GM23248 (cell line): ENCODE results near the gene GPRIN1. TPM values are rescaled to one million over a fixed set of nuclear protein-coding genes. Genes with fewer than 3 reads are reported as not detected.

Source experiments
- DNase-seq: peaks from one replicate; pipeline ENCODE4 v3.0.0-alpha.2; 2015
- H2AFZ ChIP-seq: fragments of 200-600 bp; sonication (generic); 2 replicates; pipeline ENCODE4 v1.6.1; 2016; ENCODE audit warnings: antibody characterized with exemption
- H3F3A ChIP-seq: fragments of 200-600 bp; sonication (generic); 2 replicates; pipeline ENCODE4 v1.6.1; 2016; ENCODE audit warnings: mild to moderate bottlenecking, antibody characterized with exemption, mixed run types; ENCODE audit not compliant: insufficient read depth
- H3K27ac ChIP-seq: fragments of 200-600 bp; sonication (generic); 2 replicates; pipeline ENCODE4 v1.5.1; 2016; ENCODE audit warnings: mild to moderate bottlenecking
- H3K27me3 ChIP-seq: fragments of 200-600 bp; sonication (generic); replicated peaks from 2 replicates; pipeline ENCODE4 v1.6.1; 2016; ENCODE audit warnings: mild to moderate bottlenecking; ENCODE audit not compliant: insufficient read depth
- H3K36me3 ChIP-seq: fragments of 200-600 bp; sonication (generic); 2 replicates; pipeline ENCODE4 v1.6.1; 2016; ENCODE audit warnings: low read depth, mild to moderate bottlenecking
- H3K4me1 ChIP-seq: fragments of 200-600 bp; sonication (generic); 2 replicates; pipeline ENCODE4 v1.6.1; 2016; ENCODE audit warnings: mild to moderate bottlenecking; ENCODE audit not compliant: insufficient read depth
- H3K4me2 ChIP-seq: fragments of 200-600 bp; sonication (generic); one replicate; pipeline ENCODE4 v1.6.1; 2016; ENCODE audit warnings: mild to moderate bottlenecking; ENCODE audit not compliant: unreplicated experiment
- H3K4me3 ChIP-seq: fragments of 200-600 bp; sonication (generic); 2 replicates; pipeline ENCODE4 v1.5.1; 2016; ENCODE audit warnings: mild to moderate bottlenecking
- H3K79me2 ChIP-seq: fragments of 200-600 bp; sonication (generic); 2 replicates; pipeline ENCODE4 v1.6.1; 2016; ENCODE audit warnings: mild to moderate bottlenecking; ENCODE audit not compliant: insufficient read depth
- H3K9ac ChIP-seq: fragments of 200-600 bp; sonication (generic); 2 replicates; pipeline ENCODE4 v1.6.1; 2016; ENCODE audit warnings: mild to moderate bottlenecking
- H3K9me2 ChIP-seq: fragments of 200-600 bp; sonication (generic); 2 replicates; pipeline ENCODE4 v1.6.1; 2016; ENCODE audit warnings: mixed run types, mild to moderate bottlenecking, moderate library complexity; ENCODE audit not compliant: insufficient read depth
- H3K9me3 ChIP-seq: fragments of 200-600 bp; sonication (generic); one replicate; pipeline ENCODE4 v1.6.1; 2017; ENCODE audit warnings: low read depth
- H4K20me1 ChIP-seq: fragments of 200-600 bp; sonication (generic); 2 replicates; pipeline ENCODE4 v1.6.0; 2016; ENCODE audit not compliant: insufficient read depth
- EZH2 ChIP-seq: fragments of 200-600 bp; sonication (generic); IDR thresholded peaks from 2 replicates; pipeline ENCODE4 v1.6.1; 2018; ENCODE audit warnings: antibody characterized with exemption, mild to moderate bottlenecking; ENCODE audit not compliant: insufficient read depth, poor library complexity, severe bottlenecking
- EZH2phosphoT487 ChIP-seq: fragments of 200-600 bp; sonication (generic); IDR thresholded peaks from 2 replicates; pipeline ENCODE4 v1.6.1; 2018; ENCODE audit warnings: antibody characterized with exemption, moderate library complexity, mild to moderate bottlenecking, low read depth; ENCODE audit not compliant: insufficient read depth
- WGBS, 2 experiments: methylation state at CpG; one replicate each; pipeline ENCODE4 v1.1.6; 2015 to 2017; ENCODE audit warnings: low lambda C conversion rate in 2 of 2, low coverage in 1 of 2; ENCODE audit errors: missing lambda C conversion rate in 2 of 2; 5-methylcytosine and 5-hydroxymethylcytosine counted together
- in situ Hi-C: fragments of 300-500 bp; cut with MboI; formaldehyde crosslinking; loops from 2 replicates; pipeline ENCODE4 v1.15.0; 2020
- polyA plus RNA-seq: library from polyadenylated mRNA; unstranded; fragments of >200 nt; fragmentation: Nextera tagmentation; extraction: Ambion mirVana; gene quantifications from 2 replicates; pipeline ENCODE4 v1.2.1, GENCODE V29; 2016
- total RNA-seq: library from RNA; depleted of rRNA; stranded (reverse); fragments of >200 nt; shearing (Covaris generic); gene quantifications from 2 replicates; pipeline ENCODE4 v1.2.3, GENCODE V29; 2014

The GPRIN1 gene
- total and polyA plus RNA-seq, 2 experiments from 2014 or later, result 1.2 to 4.8 TPM

DNA sequence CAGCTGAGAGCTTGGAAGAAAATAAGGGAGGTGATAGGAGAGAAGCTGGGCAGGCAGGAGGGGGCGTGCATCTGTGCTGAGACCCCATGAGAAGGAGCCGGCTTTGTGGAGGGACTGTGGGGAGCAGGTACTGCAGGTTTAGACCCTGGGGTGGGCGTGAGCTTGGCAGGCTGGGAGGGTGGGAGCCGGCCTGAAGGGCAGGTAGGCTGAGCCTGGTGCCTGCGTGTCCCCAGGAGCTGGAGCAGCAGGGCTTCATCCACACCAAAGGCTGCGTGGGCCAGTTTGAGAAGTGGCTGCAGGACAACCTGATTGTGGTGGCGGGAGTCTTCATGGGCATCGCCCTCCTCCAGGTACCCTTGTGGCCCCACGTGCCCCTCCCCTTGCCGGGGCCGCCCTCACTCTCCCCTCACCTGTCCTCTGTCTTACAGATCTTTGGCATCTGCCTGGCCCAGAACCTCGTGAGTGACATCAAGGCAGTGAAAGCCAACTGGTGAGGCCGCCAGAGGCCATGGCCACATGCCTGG is 46.6 kb upstream of the GPRIN1 start:
- Histone ChIP-seq H3F3A (peaks cover 16% of the 10 kb centered on the region), H3K27me3 (no peaks in the 10 kb centered on the region), H3K9me3 (no peaks in the 10 kb centered on the region), H3K9me2 (no peaks in the 10 kb centered on the region), H3K9ac (no peak overlapping the region), H3K4me1 (peaks cover 13% of the 10 kb centered on the region), H3K4me2 (no peak overlapping the region), H3K79me2 (no peaks in the 10 kb centered on the region), H3K36me3 (0 out of 2 replicates have a peak, but pooled peaks cover 8% of the 10 kb centered on the region), H3K27ac (no peak overlapping the region), H3K4me3 (no peak overlapping the region), H4K20me1 (no peaks in the 10 kb centered on the region; the same call in 1 of the 2 replicates), H2AFZ (no peak overlapping the region)
- no peak for TF ChIP-seq EZH2phosphoT487
- no peak for TF ChIP-seq EZH2
- 83 to 91% methylated on average over 9 to 13 of the region's 13 CpGs for WGBS, 2 experiments
- in situ Hi-C loops, result no loop called here
- no peak for DNase-seq

DNA sequence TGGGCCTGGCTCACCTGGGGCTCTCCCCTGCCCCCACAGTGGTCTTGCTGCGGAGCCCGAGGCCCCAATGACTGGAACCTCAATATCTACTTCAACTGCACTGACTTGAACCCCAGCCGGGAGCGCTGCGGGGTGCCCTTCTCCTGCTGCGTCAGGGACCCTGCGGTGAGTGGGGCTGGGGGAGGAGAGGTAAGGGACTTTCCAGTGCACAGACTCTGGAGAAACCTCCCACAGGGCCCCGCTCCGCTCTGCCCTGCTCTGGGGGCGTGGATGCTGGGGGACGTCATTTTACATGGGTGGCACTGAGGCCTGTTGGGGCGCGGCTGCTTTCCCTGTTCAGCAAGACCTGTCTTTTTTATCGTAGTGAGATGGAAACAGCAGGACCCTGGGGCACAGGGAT is 44.9 kb upstream of the GPRIN1 start:
- TF ChIP-seq EZH2 (no peak), EZH2phosphoT487 (no peak)

DNA sequence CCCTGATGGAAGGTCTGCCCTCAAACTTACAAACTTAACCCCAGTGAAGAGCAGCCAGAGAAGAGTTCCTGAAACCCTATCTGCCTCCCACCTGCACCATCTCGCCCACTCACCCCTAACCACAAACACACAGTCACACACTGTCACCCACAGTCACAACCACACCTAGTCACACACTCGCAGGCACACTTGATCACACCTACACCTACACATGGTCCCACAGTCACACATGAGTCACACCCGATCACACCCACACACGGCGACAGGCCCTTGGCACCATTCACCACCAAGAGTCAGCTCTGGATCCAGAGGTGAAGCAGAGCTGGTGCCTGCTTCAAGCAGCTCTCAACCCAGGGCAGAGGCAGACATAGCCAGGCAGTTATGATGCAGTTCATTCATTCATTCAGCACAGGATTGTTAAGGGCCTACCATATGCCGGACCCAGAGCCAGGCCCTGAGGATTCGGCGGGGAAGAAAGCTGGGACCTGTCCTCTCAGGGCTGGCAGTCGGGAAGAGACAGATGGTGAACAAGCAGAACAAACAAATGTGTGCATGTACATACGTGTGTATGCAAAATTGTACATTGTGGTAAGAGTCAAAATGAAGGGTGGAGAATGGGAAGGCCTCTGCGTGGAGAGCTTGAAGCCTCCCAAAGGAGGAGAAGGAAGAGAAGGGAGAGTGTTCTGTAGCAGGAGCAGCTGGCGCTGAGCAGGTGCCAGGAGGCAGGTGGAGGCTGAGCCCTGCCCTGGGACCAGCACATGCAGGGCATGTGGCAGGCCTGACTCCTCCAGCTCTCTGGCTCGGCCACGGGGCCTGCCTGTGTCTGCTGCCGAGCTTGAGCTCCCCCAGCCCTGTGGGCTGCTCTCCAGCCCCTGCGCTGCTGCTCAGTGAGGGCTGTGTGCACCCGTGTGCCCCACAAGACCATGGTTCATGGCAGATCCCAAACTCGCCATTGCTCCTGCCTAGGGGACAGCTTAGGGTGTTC is 43.7 kb upstream of the GPRIN1 start:
- H3K4me3 ChIP-seq, result no peak overlapping the region
- H3K79me2 ChIP-seq, result peaks cover 24% of the 10 kb centered on the region
- TF ChIP-seq EZH2phosphoT487 (no peak), EZH2 (no peak)
- peaks cover 16% of the 10 kb centered on the region for H3F3A ChIP-seq
- H4K20me1 ChIP-seq, result no peaks in the 10 kb centered on the region; the same call in 1 of the 2 replicates
- H3K4me1 ChIP-seq, result peaks cover 14% of the 10 kb centered on the region
- peak overlapping the region; percentile 18 for H3K4me2 ChIP-seq
- no peak overlapping the region for H2AFZ ChIP-seq
- 73% methylated on average over 17 of the region's 18 CpGs for WGBS, 2 experiments
- H3K9me3 ChIP-seq, result no peaks in the 10 kb centered on the region
- no peak overlapping the region for H3K27ac ChIP-seq
- in situ Hi-C loops, result no loop called here
- no peaks in the 10 kb centered on the region for H3K27me3 ChIP-seq
- H3K9me2 ChIP-seq, result no peaks in the 10 kb centered on the region
- no peak overlapping the region for H3K9ac ChIP-seq
- peak; percentile 73 for DNase-seq
- H3K36me3 ChIP-seq, result 0 out of 2 replicates have a peak, but pooled peaks cover 8% of the 10 kb centered on the region

More for the DNA sequence above, 44.9 kb upstream of the GPRIN1 start:
- no peak overlapping the region for H3K9ac ChIP-seq
- H4K20me1 ChIP-seq, result no peaks in the 10 kb centered on the region; the same call in 1 of the 2 replicates
- H3K36me3 ChIP-seq, result 0 out of 2 replicates have a peak, but pooled peaks cover 8% of the 10 kb centered on the region
- H3K27me3 ChIP-seq, result no peaks in the 10 kb centered on the region
- H3K9me3 ChIP-seq, result no peaks in the 10 kb centered on the region
- no peak overlapping the region for H3K4me2 ChIP-seq
- H3K4me3 ChIP-seq, result no peak overlapping the region
- H3K4me1 ChIP-seq, result peaks cover 13% of the 10 kb centered on the region
- no peak overlapping the region for H2AFZ ChIP-seq
- H3K79me2 ChIP-seq, result peaks cover 12% of the 10 kb centered on the region
- in situ Hi-C loops, result no loop called here
- no peaks in the 10 kb centered on the region for H3K9me2 ChIP-seq
- H3K27ac ChIP-seq, result no peak overlapping the region
- peaks cover 16% of the 10 kb centered on the region for H3F3A ChIP-seq
- 84% methylated on average over 14 of the region's 14 CpGs for WGBS, 2 experiments
- no peak for DNase-seq

DNA sequence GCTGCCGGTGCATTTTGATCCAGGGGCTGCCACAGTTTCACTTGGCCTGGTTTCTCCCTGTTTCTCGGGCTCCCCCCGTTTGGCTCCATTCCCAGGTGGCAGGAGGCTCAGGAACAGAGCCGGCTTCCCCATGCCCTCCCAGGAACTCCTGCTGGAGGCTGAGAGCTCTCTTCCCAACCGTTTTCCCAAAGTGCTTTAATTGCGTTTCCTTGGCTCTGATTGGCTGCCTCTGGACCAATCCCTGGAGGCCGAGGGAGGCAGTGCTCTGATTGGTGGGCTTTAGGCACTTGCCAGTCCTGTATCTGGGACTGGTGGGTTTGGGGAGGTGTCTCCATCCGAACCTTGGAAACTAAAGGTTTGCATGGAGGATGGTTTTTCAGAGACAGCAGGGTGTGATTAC is 42.2 kb upstream of the GPRIN1 start:
- in situ Hi-C loops, result no loop called here
- DNase-seq, result peak; percentile 26

More for the DNA sequence above, 42.2 kb upstream of the GPRIN1 start:
- Histone ChIP-seq H3K27ac (no peak overlapping the region), H4K20me1 (no peaks in the 10 kb centered on the region), H2AFZ (no peak overlapping the region), H3K4me1 (peaks cover 21% of the 10 kb centered on the region), H3K79me2 (peaks cover 36% of the 10 kb centered on the region), H3K36me3 (0 out of 2 replicates have a peak, but pooled peaks cover under 1% of the 10 kb centered on the region), H3F3A (peaks cover 16% of the 10 kb centered on the region), H3K9ac (no peak overlapping the region), H3K9me2 (no peaks in the 10 kb centered on the region), H3K4me3 (no peak overlapping the region), H3K4me2 (no peak overlapping the region), H3K9me3 (no peaks in the 10 kb centered on the region), H3K27me3 (no peaks in the 10 kb centered on the region)
- TF ChIP-seq EZH2phosphoT487 (no peak), EZH2 (no peak)
- WGBS, 2 experiments, result 78 to 79% methylated on average over 8 of the region's 8 CpGs
